Measurements from ENCODE around the gene CSNK2A2.

CSNK2A2 gene

DNA sequence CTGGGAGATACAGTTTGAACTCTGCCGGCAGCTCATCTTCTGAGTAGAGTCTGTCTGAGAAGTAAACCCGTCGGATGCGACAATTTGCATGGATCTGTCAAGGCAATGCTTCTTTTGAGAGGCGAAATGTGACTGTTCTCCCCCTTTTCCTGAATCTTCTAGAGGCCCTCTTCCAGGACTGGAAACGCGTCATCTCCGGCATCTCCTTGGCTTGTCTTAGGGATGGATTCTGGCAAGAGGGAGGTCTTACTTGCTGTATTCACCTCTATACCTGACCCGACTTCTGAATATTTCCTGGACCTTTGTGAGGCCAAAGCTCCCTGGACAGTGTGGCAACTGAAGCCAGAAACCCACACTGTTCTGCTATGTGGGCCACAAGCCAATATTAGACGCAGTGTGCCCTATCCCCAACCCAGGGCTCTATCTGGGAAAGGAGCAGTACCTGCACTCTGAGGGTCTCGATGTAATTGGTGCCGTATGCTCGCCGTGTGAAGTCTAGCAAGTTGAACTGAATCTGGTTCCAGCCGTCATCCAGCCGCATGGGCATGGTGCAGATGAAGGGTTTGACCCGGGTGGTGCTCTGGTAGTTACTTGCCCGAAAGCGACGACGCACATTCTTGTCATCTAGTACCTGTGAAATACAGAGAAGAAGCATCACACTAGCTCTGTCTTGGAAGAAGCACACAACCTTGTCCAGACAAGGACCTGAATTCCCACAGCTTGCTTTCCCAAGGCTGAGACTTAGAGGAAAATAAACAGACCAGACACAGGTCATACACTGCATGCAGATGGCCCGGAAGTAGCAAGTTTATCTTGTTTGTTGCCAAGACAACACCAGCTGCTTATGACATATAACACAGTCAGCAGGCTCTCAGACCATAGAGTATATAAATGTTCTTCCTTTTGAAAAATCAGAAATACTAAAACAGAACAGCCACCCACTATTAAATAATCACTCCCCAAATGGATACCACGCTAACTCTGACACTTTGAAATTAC lies 82.8 kb downstream of the CSNK2A2 start:
- DNase-seq (ENCODE audit: extremely low read depth in 1 of 2, low read depth in 1 of 2) = no peak

- DNase-seq (ENCODE audit: extremely low read depth in 1 of 2, low read depth in 1 of 2) = no peak
These were observed 86.6 kb downstream of the CSNK2A2 start for GRCh38 chr16:58111302-58111627.

- no peak for DNase-seq (ENCODE audit: extremely low read depth in 1 of 2, low read depth in 1 of 2)
These were observed 87.2 kb downstream of the CSNK2A2 start for GRCh38 chr16:58110571-58111301.

DNA sequence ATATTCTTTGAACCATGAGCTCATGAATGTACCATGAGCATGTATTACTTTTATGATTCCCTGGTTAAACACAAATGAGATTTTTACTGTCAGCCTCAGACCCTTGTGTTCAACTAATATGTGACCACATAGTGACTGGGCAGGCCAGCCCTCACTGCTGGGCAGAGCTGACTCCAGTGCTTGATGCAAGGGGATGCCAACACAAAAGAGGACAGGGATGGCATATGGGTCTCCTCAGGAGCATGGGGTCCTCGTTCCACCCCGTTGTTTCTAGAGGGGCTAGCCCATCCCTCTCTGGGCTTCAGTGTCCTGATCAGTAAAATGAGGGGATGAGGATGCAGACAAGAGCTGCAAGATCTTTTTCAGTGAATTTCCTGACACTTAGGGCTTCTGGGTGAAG lies 88.0 kb downstream of the CSNK2A2 start:
- DNase-seq (ENCODE audit: extremely low read depth in 1 of 2, low read depth in 1 of 2) = no peak

GRCh38 chr16:58109330-58109729 lies 88.6 kb downstream of the CSNK2A2 start:
- DNase-seq (ENCODE audit: extremely low read depth in 1 of 2, low read depth in 1 of 2) = no peak

Data from stimulated activated CD8-positive, alpha-beta memory T cell treated with anti-CD3 and anti-CD28 coated beads, Interleukin-7, amount 100 ng/mL, for 48 hours (primary cell).